8988T (cell line): Measurements from ENCODE around the gene SPTBN4.
"Not testable (repeated sequence)": the region's sequence is repeated elsewhere in the genome, so short reads cannot be mapped to it uniquely, and the experiment has no call there.

Experiments
- DNase-seq: peaks from one replicate; pipeline ENCODE4 v3.0.0; 2011

SPTBN4 gene

GRCh38 chr19:40510526-40511115 is 43.8 kb downstream of the SPTBN4 start:
- DNase-seq, result no peak

- DNase-seq, result no peak
Observed at GRCh38 chr19:40511487-40511886, 44.7 kb downstream of the SPTBN4 start.

- no peak for DNase-seq
Observed at GRCh38 chr19:40512110-40512472, 45.3 kb downstream of the SPTBN4 start.

GRCh38 chr19:40512473-40513344 is 45.9 kb downstream of the SPTBN4 start:
- DNase-seq, result no peak

GRCh38 chr19:40513345-40513678 is 46.5 kb downstream of the SPTBN4 start:
- DNase-seq, result no peak

- DNase-seq, result no peak
Observed at GRCh38 chr19:40513741-40514315, 47.0 kb downstream of the SPTBN4 start.

GRCh38 chr19:40517248-40517647 is 50.4 kb downstream of the SPTBN4 start:
- DNase-seq, result no peak

GRCh38 chr19:40519352-40520322 is 52.8 kb downstream of the SPTBN4 start:
- DNase-seq, result no peak

- no peak for DNase-seq
Observed at GRCh38 chr19:40521276-40521675, 54.5 kb downstream of the SPTBN4 start.

- DNase-seq, result not testable (repeated sequence)
Observed at GRCh38 chr19:40521900-40522299, 55.1 kb downstream of the SPTBN4 start.

GRCh38 chr19:40523322-40524047 is 56.7 kb downstream of the SPTBN4 start:
- no peak for DNase-seq

GRCh38 chr19:40524133-40524549 is 57.3 kb downstream of the SPTBN4 start:
- DNase-seq, result no peak

GRCh38 chr19:40524655-40525054 is 57.9 kb downstream of the SPTBN4 start:
- DNase-seq, result no peak

- DNase-seq, result no peak
Observed at GRCh38 chr19:40525234-40526051, 58.6 kb downstream of the SPTBN4 start.

- DNase-seq, result no peak
Observed at GRCh38 chr19:40528078-40528477, 61.3 kb downstream of the SPTBN4 start.

GRCh38 chr19:40528533-40529092 is 61.8 kb downstream of the SPTBN4 start:
- no peak for DNase-seq

GRCh38 chr19:40529093-40529954 is 62.5 kb downstream of the SPTBN4 start:
- DNase-seq, result peak; percentile 98

GRCh38 chr19:40530091-40530901 is 63.5 kb downstream of the SPTBN4 start:
- peak; percentile 73 for DNase-seq

- DNase-seq, result no peak
Observed at GRCh38 chr19:40533508-40533907, 66.7 kb downstream of the SPTBN4 start.
